ENCODE data around the gene SYNPO2. TPM values are rescaled to one million over a fixed set of nuclear protein-coding genes. Genes with fewer than 3 reads are reported as not detected.

SYNPO2 gene
- total RNA-seq, 1 donor from 2014 or later, result 13.3 TPM

DNA sequence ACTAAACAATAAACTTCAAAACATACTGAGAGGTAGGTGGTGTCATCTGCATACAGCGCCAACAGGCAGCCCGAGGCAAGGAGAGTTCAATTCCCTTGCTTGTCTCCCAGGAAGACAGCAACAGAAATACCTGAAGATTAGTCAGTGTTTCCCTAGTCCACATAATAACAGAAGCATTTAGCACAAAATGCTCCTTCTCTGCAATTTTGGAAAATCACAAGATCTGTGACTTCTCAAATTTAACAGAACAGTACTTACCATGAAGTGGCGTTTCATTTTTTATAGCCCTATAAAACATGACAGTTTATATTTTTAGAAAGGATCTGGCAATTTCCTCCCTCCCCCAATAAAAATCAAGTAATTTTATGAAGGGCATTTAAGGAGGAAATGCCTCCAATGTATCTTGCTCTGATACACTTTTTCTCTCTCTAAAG lies 179.9 kb downstream of the SYNPO2 start:
- ATAC-seq, result peak; percentile 74

GRCh38 chr4:119070301-119070700 lies 181.6 kb downstream of the SYNPO2 start:
- peak; percentile 97 for ATAC-seq

DNA sequence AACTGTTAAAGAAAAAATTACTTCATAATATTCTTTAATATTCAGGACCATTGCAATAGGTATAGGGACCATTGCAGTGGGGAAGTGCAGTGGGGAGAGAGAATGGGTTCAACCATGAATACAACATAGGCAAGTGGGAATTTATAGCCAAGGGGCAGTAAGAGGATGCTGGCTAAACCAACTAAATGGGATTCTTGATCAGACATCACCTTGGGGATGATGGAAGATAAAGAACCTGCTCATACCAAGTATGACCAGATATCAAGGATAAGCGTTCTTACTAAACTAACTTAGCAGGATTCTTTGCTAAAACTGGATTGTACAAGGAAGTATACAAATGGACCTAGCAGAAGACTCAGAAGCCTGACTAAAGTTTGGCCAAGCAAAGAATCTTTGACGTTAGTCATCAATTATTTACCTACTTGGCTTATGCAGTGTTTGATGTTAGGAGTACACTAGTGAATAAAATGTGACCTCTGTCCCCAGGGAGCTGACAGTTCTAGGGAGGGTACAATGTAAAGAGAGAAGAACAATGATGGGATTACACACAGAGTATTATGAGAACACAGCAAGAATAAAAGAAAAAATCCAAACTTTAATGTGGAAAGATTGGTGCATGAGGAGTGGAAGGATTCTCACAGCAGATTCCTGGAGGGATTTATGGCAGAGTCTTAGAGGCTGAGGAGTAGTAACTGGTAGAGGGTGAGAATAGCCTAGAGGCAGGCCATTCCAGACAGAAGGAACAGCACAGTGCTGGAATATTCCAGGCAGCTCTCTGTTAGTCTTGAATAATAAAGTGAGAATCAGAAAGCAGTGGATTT lies 192.3 kb downstream of the SYNPO2 start:
- peak; percentile 99 for ATAC-seq

GRCh38 chr4:119081542-119081859 lies 192.8 kb downstream of the SYNPO2 start:
- no peak for ATAC-seq

DNA sequence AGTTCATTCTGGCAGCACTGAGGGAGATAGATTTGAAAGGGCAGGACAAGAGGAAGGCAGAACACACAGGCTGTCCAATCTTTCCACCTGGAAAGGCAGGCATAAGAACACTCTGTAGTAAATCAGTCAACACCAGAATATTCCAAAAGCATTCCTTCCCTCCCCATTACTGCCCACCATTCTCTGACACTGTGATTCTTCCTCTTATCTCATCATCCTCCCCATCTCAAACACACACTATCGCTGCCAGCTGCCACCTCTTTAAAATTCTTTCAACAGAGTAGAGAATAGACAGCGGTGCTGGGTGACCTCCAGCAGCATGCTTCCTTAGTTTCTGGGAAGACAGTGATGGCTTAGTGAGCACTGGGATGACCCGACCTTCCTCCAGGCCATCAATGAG lies 193.3 kb downstream of the SYNPO2 start:
- ATAC-seq, result no peak

DNA sequence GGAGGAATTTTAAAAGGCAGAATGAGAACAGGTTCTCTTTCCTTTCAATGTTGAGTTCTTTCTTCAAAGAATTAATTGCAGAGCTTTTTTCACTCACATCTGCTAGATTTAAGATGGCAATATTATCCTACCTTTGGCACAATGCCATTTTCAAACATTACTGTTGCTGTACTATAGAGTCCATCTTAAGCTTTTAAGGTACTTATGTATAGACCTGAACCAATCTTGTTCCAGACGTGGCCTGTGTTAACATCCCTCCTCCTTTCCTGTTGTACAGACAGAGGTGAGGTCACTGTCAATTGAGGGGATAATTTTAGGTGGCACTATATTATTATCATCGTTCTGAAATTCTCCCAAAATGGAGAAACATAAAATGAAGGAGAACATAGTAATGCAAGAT lies 194.0 kb downstream of the SYNPO2 start:
- ATAC-seq, result no peak

- ATAC-seq, result no peak
These were observed 195.9 kb downstream of the SYNPO2 start for GRCh38 chr4:119084513-119084912.

- peak; percentile 69 for ATAC-seq
These were observed 198.5 kb downstream of the SYNPO2 start for GRCh38 chr4:119087121-119087520.

DNA sequence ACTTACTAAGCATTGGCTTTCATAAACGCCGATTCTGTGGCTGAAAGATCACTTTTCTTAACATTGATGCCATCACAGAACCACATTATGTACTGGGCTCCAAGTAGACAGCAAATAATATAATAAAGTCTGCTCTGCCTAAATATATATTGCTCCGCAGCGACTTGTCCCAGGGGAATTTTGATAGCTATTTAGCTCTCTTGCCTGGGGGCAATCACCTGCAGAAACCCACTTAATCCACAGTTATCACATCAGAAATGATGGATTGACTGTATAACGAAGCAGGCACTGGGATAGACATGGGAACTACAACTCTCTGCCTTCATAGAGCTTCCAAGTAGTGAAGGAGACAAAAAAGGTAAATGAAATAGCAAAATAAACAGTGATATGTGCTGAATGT lies 199.0 kb downstream of the SYNPO2 start:
- no peak for ATAC-seq

GRCh38 chr4:119093042-119093827 lies 204.6 kb downstream of the SYNPO2 start:
- ATAC-seq, result peak; percentile 62

- no peak for ATAC-seq
These were observed 208.7 kb downstream of the SYNPO2 start for GRCh38 chr4:119097282-119097900.

DNA sequence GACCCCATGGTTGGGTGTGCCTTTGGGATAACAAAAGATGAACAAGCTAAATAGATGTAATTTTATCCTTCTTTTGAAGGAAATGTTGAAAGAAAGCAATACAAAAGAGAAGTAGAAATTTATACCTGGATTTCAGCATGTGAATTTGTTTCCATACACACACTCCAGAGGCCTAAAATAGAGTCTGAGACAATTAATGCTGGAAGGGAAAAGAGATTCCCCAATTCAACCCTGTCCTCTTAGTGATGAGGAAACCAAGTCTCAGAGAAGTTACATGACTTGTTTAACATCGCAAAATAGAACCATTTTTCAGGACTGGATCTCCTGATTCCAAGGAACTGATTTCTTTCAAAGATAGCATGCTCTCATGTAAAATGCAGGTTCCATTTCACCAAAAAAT lies 209.7 kb downstream of the SYNPO2 start:
- ATAC-seq, result no peak

- ATAC-seq, result no peak
These were observed 210.7 kb downstream of the SYNPO2 start for GRCh38 chr4:119099227-119099810.

DNA sequence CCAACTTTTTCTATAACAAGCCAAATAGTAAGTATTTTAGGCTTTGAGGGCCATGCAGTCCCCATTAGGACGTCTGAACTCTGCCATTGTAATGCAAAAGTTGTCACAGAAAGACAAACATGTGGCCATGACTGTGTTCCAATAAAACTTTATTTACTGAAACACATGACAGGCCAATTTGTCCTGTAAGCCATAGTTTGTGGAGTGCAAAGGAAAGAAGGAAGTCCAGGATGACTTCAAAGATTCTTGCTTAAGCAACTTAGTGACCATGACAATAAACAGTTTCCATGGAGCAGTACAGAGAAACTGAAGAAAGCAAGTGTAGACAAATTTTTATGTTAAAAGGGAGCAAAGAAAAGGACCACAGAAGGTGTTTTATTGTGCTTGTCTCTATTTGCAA lies 212.0 kb downstream of the SYNPO2 start:
- no peak for ATAC-seq

GRCh38 chr4:119103263-119103662 lies 214.6 kb downstream of the SYNPO2 start:
- ATAC-seq, result peak; percentile 95

DNA sequence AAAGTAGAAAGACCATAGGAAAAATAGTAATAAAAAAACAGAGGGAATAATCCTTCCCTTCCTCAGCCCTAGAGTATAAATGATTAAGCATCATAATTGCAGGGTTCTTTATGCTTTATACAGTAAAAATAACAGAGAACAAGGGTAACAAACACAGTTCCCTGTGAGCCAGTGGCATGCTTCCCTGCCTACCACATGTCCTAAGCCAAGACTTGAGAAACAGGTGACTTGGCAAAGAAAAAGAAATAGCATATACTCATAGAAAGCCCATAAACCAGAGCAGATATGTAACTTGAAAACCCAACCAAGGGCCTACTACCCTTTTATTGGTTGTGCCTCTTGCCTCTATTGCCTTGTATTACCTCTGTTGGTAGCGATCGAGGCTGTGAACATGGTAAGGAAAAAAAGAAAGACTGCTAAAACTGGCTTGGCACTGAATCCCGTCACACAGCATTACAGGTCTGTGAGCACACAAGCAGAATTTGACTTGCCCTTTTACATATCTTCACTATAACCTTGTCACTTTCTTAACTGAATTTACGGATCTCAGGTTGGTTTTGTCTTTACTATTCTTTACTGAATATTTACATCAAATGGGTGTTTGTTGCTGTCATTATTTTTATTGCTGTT lies 216.1 kb downstream of the SYNPO2 start:
- no peak for ATAC-seq

DNA sequence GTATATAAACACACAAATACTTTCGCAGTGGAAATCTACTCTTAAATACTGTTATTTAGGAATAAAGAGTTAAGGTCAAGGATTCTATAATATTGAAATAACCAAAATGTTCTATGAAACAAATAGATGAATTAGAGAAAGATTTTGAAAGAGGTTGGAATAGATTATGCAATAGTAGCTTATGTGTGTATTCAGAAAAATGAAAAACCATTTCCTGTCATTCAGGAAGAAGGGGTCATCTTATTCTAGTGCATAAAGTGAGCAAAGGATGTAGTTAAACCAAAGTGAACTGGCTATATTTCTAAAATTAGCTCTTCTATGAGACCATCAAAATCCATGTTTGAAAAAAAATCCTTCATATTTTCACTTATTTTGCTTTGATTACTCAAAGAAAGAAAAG lies 217.0 kb downstream of the SYNPO2 start:
- ATAC-seq, result no peak

GRCh38 chr4:119106036-119107000 lies 217.7 kb downstream of the SYNPO2 start:
- no peak for ATAC-seq

DNA sequence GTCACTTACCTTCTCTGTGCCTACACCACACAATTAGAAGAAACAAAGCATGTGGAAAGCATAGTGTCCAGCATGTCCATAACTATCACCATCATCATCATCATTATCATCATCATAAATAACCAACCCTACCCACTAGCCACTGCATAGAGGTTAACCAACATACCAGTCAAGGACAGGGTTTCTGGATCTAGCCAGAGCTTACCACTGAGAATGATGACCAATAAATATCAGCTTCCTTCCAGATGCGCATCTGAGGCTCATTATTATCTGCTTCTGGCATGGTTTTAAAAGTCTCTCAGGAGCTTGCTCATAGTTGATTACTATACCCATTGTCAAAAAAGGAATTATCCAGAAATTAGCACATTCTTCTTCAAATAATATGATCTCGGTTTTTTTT lies 221.5 kb downstream of the SYNPO2 start:
- no peak for ATAC-seq
